Stimulated activated naive CD4-positive, alpha-beta T cell treated with Interleukin-2 at 50 U/mL for 16 hours (primary cell): ENCODE results near the gene FBXL7.
"Not testable (repeated sequence)": the region's sequence is repeated elsewhere in the genome, so short reads cannot be mapped to it uniquely, and the experiment has no call there.

Experiments
- DNase-seq: peaks from one replicate; lab custom pipeline; 2025; lab: John Stamatoyannopoulos, UW

Gene FBXL7

DNA sequence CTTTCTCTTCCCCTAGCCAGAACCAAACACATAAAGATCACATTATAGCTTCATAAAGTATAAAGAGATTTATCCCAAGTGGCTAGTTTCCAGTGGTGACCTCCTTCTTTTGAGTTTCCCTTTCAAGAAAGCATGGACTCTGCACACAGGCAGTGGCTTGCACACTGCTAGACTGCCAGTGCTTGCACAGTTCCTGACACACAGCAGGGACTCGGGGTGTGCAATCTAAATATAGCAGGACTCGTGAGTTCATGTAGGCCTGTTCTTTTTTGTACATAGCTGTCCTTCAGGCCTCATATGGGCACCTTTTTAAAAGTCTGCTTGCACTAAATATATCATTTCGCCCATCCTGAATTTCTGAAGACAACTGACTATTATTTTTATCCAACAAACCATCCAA, 308.6 kb downstream of the FBXL7 start:
- no peak for DNase-seq

DNA sequence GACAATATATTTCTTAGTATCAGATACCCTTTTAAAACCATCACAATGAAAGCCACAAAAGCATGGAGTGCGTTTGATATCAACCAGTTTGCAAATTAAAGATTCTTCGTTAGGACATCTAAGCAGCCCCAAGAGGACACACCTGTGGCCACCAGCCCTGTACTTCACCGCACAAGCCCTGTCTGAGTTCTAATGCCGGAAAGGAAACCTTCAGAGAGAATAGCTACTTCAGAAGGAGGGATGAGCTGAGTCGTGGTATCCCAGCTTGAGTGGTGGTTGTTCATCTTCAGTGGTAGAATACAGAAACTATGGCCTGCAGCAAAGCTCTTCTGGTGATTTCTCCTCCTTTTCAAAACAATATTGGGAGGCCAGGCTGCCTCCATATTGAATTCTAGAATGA, 319.6 kb downstream of the FBXL7 start:
- DNase-seq: no peak

DNA sequence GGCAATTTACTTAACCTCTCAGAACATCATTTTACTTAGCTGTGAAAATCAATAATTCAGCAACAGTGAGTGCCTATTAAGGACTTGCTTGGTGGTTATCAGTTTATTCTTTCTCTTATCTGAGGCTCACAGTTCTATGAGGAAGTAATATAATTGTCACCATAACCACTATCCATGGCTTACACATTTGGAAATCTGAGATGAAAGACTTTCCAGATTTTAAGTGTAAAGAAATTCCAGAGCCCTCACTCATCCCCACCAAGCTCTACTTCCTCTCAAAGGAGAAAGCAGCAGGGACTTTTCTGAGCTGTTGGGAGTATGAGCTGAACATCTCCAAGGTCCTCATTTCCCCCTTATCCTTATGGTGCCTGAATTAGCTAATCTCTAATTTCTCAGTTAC, 321.5 kb downstream of the FBXL7 start:
- no peak for DNase-seq

DNA sequence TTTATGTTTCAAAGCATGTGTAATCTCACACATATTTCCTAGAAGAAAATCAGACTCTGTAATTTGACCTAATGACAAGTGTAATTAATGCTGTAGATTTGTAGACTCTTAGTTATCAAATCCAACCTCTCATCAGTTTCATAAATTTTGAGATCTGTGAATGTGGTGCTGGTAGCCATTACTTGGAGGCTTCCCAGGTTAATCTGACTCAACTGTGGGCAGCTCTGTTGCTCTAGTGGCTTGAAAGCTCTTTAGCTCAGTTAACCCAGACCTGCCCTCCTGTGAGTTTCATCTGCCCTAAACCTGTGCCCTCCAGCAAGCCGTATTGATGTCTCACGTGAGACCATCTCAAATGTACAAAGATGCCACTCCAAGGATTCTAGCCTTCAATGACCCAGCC, 323.4 kb downstream of the FBXL7 start:
- DNase-seq: no peak

DNA sequence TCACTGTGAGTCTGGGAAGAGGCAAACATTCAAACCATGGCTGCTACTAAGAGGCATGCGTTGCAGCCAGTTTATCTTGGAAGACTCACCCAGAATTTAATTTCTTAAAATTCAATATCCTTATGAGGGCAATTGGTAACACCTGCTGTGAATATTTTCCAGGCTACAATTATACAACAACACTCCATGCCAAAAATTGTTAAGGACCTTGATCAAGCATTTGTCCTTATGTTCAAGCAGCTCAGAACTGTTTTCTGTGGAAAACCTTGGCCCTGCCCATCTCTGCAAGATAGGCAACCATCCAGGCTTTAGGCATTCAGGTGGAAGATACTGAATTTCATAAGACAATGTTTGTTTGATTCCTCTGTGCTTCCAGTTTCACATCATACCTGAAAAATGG, 327.8 kb downstream of the FBXL7 start:
- no peak for DNase-seq

DNA sequence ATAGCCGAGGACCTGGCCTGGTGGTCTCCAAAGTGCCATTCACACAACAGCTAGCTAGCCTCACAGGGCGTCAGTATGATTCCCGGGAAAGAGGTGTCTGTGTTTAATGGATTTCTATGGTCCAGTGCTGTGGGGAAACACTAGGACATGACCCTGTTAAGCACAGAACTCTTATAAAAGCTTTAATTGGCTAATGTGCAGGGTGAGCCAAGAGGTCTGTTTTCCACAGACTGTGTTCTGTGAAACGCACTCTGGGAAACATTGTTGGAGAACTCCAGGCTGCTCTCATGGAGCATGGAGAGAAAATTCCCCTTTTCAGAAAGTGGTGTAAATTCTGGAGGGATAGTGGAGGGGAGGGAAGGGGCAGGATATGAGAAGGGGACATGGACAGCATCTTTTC, 331.4 kb downstream of the FBXL7 start:
- no peak for DNase-seq

DNA sequence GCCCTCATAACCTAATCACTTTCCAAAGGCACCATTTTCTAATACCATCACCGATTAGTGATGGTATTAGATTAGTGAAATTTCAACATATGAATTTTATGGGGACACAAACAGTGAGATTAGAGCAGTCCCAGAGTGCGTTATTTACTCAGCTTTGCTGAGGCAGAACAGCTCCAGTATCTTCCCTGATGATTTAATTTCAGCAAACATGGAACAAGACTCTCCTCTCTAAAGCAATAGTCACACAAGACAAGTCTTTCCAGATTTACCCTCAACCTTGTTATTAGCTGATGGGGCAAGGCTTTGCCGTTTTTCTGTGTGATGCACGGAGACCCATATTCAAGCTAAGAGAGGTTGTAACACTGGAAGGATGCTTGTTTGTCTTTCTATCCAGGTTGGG, 333.4 kb downstream of the FBXL7 start:
- DNase-seq: no peak

DNA sequence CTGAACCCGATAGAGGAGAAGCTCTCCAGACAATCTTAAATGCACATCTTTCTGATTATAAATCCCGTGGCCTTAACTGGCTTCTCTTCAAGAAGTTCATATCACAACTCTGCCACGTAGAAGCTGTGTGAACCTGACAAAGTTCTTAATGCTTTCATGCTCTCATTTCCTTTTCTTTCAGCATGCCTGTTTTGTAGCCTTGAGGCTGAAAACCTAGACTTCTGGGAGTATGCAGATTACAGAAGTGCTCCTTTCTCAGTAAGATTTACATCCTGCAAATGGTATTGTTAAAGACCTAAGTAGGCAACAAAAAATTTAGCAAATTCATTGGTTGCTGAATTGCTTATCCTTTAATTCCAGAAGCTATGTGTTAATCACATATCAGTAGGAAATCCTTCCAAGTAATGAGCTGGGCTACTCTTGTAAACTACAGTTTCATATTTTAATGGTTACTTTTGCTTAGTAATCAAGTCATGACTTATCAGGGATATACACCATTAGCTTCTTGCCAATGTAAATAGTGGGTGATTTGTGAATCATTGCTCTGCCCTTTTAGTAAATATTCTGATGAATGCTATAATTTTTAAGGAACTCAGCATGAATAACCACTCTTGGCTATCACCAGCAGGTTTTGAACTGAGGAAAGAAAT, 334.7 kb downstream of the FBXL7 start:
- DNase-seq: no peak

DNA sequence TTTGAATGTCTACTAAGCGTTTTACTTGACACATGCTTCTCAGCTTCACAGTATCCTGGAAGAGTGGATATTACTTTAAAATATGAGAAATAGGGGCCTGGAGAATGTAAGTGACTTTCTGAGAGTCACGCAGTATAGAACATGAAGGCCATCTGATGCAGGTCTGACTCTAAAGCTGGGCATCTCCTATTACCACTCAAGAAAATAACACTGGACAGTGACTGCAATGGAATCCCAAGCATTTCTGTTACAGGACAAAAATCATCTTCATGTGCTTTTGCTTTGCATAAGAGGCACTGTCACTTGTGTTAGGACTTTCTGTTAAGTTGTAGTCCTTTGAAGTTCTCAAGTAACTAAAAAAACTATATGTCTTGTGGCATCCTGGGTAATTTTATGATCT, 335.5 kb downstream of the FBXL7 start:
- no peak for DNase-seq

DNA sequence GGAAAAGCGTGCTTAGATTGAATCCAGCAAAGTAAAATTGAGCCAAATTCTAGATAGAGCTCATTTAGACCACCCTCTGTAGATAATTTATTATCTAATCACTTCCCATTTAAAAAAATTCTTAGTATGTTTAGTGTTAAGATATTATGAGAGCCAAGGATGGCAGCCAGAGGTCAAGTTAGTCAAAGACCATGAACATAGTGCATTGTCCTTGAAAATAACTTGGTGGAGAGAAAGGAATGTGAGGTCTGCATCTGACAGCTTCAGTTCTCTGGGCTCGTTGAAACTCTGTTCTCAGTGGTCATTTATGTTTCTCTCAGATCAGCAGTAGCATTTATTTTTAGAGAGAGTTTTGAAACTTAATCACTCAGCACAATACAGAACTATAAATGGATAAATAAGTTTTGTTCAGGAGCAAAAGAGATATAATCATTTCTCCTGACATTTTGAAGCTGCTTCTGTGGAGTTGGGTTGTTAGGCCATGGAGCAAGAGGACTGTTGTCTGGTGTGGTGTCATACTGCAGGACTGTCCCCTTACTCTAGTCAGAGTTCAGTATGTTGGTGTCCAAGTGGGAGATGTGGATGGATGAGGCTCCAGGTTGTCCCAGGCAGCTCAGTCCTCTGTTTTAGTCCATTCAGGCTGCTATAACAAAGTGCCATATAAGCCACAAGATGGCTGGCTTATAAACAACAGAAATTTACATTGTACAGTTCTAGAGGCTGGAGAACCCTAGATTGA, 337.7 kb downstream of the FBXL7 start:
- DNase-seq: no peak

DNA sequence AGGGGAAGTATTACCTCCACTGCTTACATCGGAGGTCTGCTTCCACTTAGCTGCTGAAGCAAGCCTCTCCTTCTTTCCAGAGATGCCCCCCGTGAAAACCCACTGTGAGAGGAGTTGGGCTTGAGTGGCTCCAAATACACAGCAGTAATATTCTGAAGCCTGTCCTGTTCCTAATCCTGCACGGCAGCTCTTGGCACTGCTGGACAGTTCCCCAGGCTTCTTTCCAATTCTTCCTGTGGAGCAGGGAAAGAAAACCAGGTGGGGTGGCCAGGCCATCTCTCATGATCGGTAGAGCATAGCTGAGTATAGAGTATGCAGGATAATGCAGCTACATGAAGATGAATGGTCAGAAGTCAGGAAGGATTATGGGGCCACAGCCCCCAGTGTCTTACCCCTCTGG, 344.3 kb downstream of the FBXL7 start:
- no peak for DNase-seq

DNA sequence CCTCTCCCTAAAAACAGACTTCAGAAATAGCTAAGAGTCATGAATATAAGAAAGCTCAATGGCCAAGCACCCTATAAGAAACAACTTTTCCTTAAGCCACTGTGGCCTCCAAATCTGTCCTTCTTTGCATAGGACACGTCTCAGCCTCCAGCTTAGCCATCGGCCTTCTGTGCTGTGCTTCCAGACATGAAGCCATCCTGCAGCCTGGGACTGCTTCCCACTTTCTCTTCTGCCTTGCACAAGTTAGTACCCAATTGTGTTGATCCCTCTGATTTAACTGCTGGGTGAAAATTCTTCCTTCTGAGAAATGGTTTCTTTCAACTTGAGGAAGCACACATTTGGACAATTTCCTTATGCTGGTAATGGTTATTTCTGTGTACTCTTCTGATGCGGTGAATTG, 344.9 kb downstream of the FBXL7 start:
- DNase-seq: no peak

DNA sequence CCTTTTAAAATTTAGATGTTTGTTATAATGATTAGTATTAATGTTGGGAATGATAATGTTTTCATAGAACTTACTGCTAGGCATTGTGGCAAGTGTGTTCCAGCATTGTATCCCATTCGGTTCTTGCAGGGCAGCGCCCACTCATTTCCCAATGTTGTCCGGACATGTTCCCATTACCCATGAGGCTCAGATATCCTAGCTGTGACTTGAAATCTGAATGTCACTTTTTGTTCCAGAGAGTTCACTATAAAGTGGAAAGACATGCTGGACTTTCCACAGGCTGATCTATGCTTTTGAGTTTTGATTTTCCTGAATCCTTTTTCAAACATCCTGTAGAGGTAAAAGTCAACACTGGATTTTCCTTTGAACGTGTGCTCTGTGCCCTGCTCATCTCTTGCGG, 350.6 kb downstream of the FBXL7 start:
- no peak for DNase-seq

DNA sequence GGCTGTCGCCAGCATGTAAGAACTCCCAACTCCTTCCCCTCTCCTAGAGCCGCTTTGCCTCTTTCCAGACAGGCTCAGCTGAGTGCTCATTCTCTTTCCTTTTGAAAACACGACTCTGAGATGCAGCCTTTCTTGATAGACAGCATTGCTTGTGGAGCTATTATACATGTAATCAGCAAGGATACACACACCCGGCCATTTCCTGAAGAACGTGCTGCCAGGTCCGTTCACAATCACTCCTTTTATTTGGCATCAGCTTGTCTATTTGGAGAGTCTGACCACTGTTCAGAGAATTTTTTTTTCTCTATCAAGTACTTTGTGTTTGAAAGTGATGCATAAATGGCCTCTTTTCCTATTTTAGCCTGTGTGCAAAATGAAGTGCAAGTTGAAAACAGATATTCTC, 351.0 kb downstream of the FBXL7 start:
- no peak for DNase-seq

DNA sequence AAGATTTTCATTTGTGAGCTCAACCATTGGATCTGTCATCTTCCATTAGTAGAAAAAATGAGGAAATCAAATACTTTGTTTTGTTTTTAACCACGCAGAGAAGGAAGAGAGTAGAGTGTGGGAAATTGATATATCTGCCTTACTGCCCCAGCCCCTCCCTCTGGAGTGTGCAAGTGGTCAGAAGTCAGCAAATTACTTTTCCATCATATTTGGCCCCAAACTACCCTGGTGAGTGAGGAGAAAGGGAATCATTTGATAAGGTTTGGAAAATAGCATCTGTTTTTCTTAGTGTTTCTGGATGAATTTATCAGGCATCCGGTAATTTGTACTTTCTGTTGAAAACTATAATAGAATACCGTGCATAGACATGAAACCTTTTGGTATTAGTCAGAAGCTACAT, 352.2 kb downstream of the FBXL7 start:
- DNase-seq: no peak

DNA sequence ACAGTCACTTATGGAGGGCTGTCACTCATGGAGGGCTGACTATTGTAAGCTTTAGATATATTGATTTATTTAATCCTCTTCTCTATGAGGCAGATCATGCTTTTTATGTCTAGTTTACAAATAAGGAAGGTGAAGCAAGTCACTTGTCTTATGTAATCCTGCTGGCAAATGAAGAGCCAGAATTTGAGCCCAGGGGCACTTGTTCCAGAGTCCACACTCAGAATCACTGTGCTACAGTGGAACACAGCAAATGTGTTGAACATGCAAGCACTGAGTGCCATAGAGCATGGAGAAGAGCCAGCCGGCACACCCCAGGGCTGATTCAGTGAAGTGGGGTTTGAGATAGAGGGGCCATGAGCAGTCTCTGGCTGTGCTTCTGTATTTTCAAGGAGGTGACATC, 353.0 kb downstream of the FBXL7 start:
- DNase-seq: no peak

DNA sequence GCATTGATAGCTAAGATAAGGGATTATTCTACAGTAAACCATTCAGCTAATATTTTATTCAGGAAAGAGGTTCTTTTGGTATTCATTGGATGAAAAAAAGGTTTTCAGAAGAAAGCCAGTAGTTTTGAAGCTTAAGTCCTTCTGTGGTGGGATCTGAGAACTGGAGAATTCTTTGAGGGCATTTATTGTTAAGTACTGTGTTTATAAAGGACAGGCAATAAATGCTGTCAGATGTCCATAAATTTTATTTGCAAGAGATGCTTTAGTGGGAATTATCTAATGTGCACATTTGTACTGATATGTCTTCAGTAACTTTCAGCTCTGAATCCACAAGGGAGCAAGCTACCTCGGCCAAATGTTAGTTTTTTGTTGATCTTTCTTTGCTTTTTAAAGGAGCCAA, 358.3 kb downstream of the FBXL7 start:
- DNase-seq: no peak

DNA sequence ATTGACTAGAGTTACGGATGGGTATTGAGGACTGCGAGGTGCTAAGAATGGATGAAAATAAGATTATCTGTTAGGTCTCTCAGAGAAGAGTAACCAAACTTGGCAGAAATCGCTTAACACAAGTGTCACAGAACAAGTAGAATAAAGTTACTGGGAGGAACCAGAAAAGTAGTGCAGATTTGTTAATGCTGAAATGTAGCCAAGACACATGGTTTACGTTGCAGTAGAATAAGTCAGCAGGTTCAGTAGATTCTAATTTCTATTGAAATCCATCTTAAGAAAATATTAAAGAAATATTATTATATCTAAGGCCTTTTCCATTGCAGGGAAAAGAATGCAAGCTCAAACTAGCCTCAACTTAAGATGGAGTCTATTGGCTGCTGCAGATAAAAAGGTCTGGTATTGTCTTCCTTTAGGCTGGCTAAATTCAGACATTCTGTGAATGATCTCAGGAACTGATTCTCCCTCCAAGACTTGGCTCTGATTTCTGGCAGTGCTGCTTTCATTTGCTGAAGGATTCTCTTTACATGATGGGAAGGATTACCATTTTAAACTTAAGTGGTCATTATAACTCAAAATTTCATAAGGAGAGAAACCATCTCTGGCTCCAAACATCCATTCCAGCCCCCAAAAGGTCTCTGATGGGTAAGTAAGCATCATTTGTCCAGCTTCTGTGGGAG, 364.7 kb downstream of the FBXL7 start:
- no peak for DNase-seq

DNA sequence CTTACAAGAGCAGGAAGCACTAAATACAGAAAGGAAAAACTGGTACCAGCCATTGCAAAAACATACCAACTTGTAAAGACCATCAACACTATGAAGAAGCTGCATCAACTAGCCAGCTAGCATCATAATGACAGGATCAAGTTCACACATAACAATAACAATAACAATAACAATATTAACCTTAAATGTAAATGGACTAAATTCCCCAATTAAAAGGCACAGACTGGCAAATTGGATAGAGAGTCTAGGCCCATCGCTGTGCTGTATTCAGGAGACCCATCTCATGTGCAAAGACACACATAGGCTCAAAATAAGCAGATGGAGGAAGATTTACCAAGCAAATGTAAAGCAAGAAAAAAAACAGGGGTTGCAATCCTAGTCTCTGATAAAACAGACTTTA, 372.3 kb downstream of the FBXL7 start:
- DNase-seq: not testable (repeated sequence)

DNA sequence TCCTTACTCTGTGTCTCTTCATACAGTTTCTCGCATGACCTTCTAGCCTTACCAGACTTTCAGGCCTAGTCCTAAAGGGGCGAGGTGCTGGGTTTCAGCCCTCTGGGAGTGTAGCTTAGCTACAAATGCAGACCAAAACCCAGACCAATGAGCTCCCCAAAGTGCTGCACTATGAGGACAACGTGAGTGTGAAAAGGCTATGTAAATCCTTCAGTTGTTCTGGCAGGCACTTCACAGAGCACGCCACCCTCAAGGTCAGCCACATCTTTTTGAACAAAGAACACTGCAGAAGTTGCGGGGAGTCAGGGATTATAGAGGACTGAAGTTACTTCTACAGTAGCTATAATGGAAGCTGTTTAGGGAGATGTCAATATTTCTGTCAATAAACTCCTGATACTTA, 377.9 kb downstream of the FBXL7 start:
- DNase-seq: no peak

DNA sequence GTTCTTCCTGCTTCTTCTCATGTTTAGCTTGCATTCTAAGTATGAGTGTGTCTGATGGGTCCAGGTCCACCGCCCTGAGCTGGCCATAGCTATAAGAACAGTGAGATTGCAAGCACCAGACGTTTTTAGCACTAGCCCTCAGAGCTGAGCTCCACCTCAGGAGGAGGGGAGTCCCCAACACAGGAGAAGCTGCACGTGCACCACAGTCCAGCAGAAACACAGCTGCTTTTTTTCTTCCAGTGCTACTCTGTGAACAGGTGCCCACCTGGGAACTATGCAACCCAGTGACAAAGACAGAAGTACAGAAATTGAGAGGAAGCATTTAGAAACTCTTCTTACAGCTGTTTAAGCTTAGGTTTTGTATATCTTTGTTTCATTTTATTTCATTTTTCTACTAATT, 380.2 kb downstream of the FBXL7 start:
- DNase-seq: no peak

DNA sequence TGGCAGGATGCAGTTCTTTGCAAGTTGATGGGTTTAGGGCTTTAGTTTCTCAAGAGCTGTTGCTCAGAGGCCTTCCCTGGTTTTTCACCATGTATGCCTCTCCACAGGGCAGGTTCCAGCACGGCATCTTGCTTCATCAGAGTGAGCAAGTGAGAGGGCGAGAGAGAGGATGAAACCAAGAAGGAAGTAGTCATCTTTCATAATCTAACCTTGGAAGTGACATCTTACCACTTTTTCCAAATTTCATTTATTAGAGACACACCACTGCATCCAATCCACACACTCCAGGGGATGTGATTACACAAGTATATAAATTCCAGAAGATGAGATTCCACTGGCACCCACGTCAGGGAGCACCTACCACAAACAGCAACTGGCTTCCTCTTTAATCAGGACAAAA, 385.2 kb downstream of the FBXL7 start:
- no peak for DNase-seq

DNA sequence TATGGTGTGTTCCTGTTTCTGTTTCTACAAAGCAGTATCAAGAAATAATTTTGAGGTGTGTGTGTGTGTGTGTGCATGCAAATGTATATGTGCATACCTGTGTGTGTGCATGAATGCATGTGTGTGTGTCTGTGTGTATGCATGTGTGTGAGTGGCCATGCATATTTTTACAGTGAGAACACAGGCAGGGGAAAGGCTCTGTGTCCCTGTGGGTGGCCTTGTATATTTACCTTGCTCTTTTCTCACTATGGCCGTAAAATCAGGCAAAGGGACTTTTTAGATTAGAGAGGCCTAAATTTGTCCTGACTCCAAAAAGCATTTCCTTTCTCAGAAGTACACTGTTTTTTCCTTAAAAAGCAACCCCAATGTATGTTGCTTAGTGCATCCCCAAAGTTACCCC, 386.2 kb downstream of the FBXL7 start:
- no peak for DNase-seq

DNA sequence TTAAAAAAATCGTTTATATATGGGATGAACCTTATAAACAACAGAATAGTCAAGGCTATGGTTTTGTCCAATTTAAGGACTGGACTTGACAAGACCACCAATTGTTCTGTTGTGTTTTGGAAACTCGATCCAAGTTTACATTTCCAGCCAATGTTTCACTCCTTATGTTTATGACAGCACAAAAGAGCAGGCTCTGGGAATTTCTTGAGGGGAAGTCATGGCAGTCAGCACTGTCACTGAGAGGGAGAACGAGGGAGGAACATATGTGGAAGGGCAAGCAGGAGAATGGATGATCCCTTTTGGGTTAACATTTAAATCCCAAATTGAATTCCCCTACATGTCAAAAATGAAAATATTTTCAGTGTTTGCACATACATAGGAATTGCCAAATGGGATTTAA, 387.1 kb downstream of the FBXL7 start:
- no peak for DNase-seq
